HG02852 (cell line): Measurements from ENCODE around the gene HSF5.

ENCODE experiments used
- ATAC-seq: cut with Tn5 transposase; IDR thresholded peaks from one replicate; pipeline ENCODE4 v1.9.1; 2021; ENCODE audit warnings: mild to moderate bottlenecking, moderate library complexity; ENCODE audit not compliant: unreplicated experiment

Gene HSF5

GRCh38 chr17:58373003-58373402 is 115.2 kb downstream of the HSF5 start:
- ATAC-seq = no peak

GRCh38 chr17:58371300-58371950 is 116.8 kb downstream of the HSF5 start:
- ATAC-seq = no peak

DNA sequence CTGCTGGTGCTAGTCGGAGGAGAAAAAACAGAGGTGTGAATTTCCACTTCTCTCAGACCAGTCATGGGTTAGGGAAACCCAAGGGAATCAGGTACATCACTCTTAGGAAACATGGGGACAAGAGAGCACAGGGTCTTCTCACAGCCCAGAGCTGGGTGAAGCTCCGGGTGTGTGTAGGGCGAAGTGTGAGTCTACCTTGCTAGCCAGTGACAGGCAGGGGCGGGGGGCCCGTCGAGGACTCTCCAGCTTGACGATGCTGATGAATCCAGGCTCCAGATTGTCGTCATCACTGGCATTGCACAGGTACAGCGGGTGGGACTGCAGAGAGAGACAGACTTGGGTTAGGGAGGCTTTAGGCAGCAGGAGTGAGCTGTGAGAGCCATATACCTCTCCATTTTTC is 117.5 kb downstream of the HSF5 start:
- ATAC-seq = no peak

DNA sequence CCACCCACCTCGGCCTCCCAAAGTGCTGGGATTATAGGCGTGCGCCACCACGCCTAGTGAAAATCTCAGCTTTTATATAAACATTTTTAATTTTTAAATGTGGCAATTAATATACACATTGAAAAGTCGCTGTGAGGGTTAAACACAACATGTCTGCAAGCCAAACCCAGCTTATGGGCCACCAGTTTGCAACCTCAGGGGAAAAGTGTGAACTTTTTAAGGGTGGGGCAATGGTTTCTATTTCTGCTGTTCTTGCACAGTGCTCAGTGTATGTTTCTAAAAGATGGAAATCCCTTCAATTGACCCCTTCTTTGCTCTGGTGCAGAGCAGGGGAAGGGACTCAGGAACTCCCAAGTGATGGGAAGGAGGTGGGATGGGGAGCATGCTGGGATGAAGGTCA is 117.9 kb downstream of the HSF5 start:
- no peak for ATAC-seq
